Measurements from ENCODE around the gene LSAMP. TPM values are rescaled to one million over a fixed set of nuclear protein-coding genes. Genes with fewer than 3 reads are reported as not detected.

Gene LSAMP
- total RNA-seq, 4 donors from 2014 or later, result 1.9 to 19.7 (median 2.8) TPM

GRCh38 chr3:116265320-116265695, 180.0 kb downstream of the LSAMP start:
- DNase-seq (ENCODE audit: low spot score) (no peak), ATAC-seq (ENCODE audit: low FRiP score) (no peak)
- no peak for TF ChIP-seq CTCF (IDR thresholded peaks at IDR 0.05)

GRCh38 chr3:116264546-116265319, 180.6 kb downstream of the LSAMP start:
- no peak for DNase-seq (ENCODE audit: low spot score)
- ATAC-seq (ENCODE audit: low FRiP score), result peak; percentile 12
- no peak for TF ChIP-seq CTCF (IDR thresholded peaks at IDR 0.05)

- no peak for TF ChIP-seq CTCF (IDR thresholded peaks at IDR 0.05)
- peak; percentile 78 for ATAC-seq (ENCODE audit: low FRiP score)
- no peak for DNase-seq (ENCODE audit: low spot score)
These were observed 181.3 kb downstream of the LSAMP start for GRCh38 chr3:116263842-116264545.

GRCh38 chr3:116260491-116260890, 184.8 kb downstream of the LSAMP start:
- TF ChIP-seq CTCF (IDR thresholded peaks at IDR 0.05), result no peak
- DNase-seq (ENCODE audit: low spot score) (no peak), ATAC-seq (ENCODE audit: low FRiP score) (no peak)

GRCh38 chr3:116259984-116260383, 185.3 kb downstream of the LSAMP start:
- no peak for DNase-seq (ENCODE audit: low spot score)
- ATAC-seq (ENCODE audit: low FRiP score), result no peak
- TF ChIP-seq CTCF (IDR thresholded peaks at IDR 0.05), result no peak

GRCh38 chr3:116256843-116257485, 188.3 kb downstream of the LSAMP start:
- peak; percentile 82 for ATAC-seq (ENCODE audit: low FRiP score)
- no peak for TF ChIP-seq CTCF (IDR thresholded peaks at IDR 0.05)
- DNase-seq (ENCODE audit: low spot score), result no peak
